Upper lobe of right lung (tissue), 1 donor: ENCODE data around the gene STX1B. TPM values are rescaled to one million over a fixed set of nuclear protein-coding genes. Genes with fewer than 3 reads are reported as not detected.

ENCODE experiments used
- ATAC-seq: fragments of 200-7000 bp; cut with Tn5 transposase; one replicate; pipeline ENCODE4 v1.9.1; 2020; ENCODE audit warnings: mild to moderate bottlenecking, moderate library complexity
- DNase-seq: peaks from one replicate; pipeline ENCODE4 v3.0.0-alpha.2; 2020
- H3K27ac ChIP-seq: fragments of 200-600 bp; one replicate; pipeline ENCODE4 v1.8.0; 2022
- H3K27me3 ChIP-seq: fragments of 200-600 bp; one replicate; pipeline ENCODE4 v1.8.0; 2022; ENCODE audit warnings: mild to moderate bottlenecking
- H3K36me3 ChIP-seq: fragments of 200-600 bp; one replicate; pipeline ENCODE4 v1.8.0; 2022
- H3K4me1 ChIP-seq: fragments of 200-600 bp; one replicate; pipeline ENCODE4 v1.8.0; 2022
- H3K4me3 ChIP-seq: fragments of 200-600 bp; one replicate; pipeline ENCODE4 v1.8.0; 2022; ENCODE audit warnings: mild to moderate bottlenecking
- H3K9me3 ChIP-seq: fragments of 200-600 bp; one replicate; pipeline ENCODE4 v1.8.0; 2022
- CTCF ChIP-seq: fragments of 200-600 bp; IDR thresholded peaks from one replicate; pipeline ENCODE4 v1.8.0; 2022; ENCODE audit warnings: antibody characterized with exemption
- intact Hi-C: fragments of 100-400 bp; cut with DNase I; formaldehyde crosslinking; loops from one replicate; pipeline ENCODE4 v1.11.0; 2022
- total RNA-seq: library from RNA; stranded (reverse); fragmentation: NEBNext Ultra II Directional; extraction: Animal tissue kit (Norgen Biotek cat#: 25700); gene quantifications from one replicate; pipeline ENCODE4 v1.2.1, GENCODE V29; 2021
- donor health status: DM: no; HTN: yes; CAD: no; lungs with severe emphysema.

Gene STX1B
- total RNA-seq, 1 donor from 2014 or later: 0.58 TPM

- TF ChIP-seq CTCF: no peak
- Histone ChIP-seq H3K27ac (no peak overlapping the region), H3K4me3 (peak overlapping the region; percentile 55), H3K9me3 (no peaks in the 10 kb centered on the region), H3K27me3 (no peaks in the 10 kb centered on the region), H3K36me3 (no peaks in the 10 kb centered on the region), H3K4me1 (peaks cover 15% of the 10 kb centered on the region)
- ATAC-seq (peak; percentile 2), DNase-seq (no peak)
- intact Hi-C loops: no loop called here
Measured at GRCh38 chr16:30997725-30998711, 12.4 kb downstream of the STX1B start.

GRCh38 chr16:30996985-30997724 lies 13.3 kb downstream of the STX1B start:
- Histone ChIP-seq H3K27ac (peak overlapping the region; percentile 6), H3K27me3 (no peaks in the 10 kb centered on the region), H3K9me3 (no peaks in the 10 kb centered on the region), H3K4me3 (peak overlapping the region; percentile 55), H3K4me1 (peaks cover 15% of the 10 kb centered on the region), H3K36me3 (no peaks in the 10 kb centered on the region)
- peak; percentile 97 for ATAC-seq
- peak; percentile 92 for DNase-seq
- intact Hi-C loops: no loop called here
- no peak for TF ChIP-seq CTCF

GRCh38 chr16:30996324-30996984 lies 14.0 kb downstream of the STX1B start:
- no peak for TF ChIP-seq CTCF
- intact Hi-C loops: no loop called here
- Histone ChIP-seq H3K9me3 (no peaks in the 10 kb centered on the region), H3K36me3 (no peaks in the 10 kb centered on the region), H3K27me3 (no peaks in the 10 kb centered on the region), H3K27ac (peak overlapping the region; percentile 6), H3K4me1 (peaks cover 15% of the 10 kb centered on the region), H3K4me3 (peak overlapping the region; percentile 55)
- no peak for DNase-seq
- no peak for ATAC-seq

GRCh38 chr16:30995927-30996323 lies 14.5 kb downstream of the STX1B start:
- Histone ChIP-seq H3K27ac (no peak overlapping the region), H3K4me3 (no peak overlapping the region), H3K4me1 (peaks cover 15% of the 10 kb centered on the region), H3K9me3 (no peaks in the 10 kb centered on the region), H3K36me3 (no peaks in the 10 kb centered on the region), H3K27me3 (no peaks in the 10 kb centered on the region)
- no peak for ATAC-seq
- intact Hi-C loops: no loop called here
- DNase-seq: no peak
- TF ChIP-seq CTCF: no peak

GRCh38 chr16:30992931-30993816 lies 17.3 kb downstream of the STX1B start:
- Histone ChIP-seq H3K27ac (no peak overlapping the region), H3K4me1 (peaks cover 15% of the 10 kb centered on the region), H3K36me3 (no peaks in the 10 kb centered on the region), H3K27me3 (no peaks in the 10 kb centered on the region), H3K4me3 (no peak overlapping the region), H3K9me3 (no peaks in the 10 kb centered on the region)
- ATAC-seq (no peak), DNase-seq (no peak)
- intact Hi-C loops: no loop called here
- no peak for TF ChIP-seq CTCF
